HG02981 (cell line): ENCODE measurements around the gene ABTB1.
"Not testable (repeated sequence)": the region's sequence is repeated elsewhere in the genome, so short reads cannot be mapped to it uniquely, and the experiment has no call there.

Experiments used
- ATAC-seq: cut with Tn5 transposase; IDR thresholded peaks from one replicate; pipeline ENCODE4 v1.9.1; 2021; ENCODE audit warnings: mild to moderate bottlenecking, moderate library complexity; ENCODE audit not compliant: unreplicated experiment

The ABTB1 gene

DNA sequence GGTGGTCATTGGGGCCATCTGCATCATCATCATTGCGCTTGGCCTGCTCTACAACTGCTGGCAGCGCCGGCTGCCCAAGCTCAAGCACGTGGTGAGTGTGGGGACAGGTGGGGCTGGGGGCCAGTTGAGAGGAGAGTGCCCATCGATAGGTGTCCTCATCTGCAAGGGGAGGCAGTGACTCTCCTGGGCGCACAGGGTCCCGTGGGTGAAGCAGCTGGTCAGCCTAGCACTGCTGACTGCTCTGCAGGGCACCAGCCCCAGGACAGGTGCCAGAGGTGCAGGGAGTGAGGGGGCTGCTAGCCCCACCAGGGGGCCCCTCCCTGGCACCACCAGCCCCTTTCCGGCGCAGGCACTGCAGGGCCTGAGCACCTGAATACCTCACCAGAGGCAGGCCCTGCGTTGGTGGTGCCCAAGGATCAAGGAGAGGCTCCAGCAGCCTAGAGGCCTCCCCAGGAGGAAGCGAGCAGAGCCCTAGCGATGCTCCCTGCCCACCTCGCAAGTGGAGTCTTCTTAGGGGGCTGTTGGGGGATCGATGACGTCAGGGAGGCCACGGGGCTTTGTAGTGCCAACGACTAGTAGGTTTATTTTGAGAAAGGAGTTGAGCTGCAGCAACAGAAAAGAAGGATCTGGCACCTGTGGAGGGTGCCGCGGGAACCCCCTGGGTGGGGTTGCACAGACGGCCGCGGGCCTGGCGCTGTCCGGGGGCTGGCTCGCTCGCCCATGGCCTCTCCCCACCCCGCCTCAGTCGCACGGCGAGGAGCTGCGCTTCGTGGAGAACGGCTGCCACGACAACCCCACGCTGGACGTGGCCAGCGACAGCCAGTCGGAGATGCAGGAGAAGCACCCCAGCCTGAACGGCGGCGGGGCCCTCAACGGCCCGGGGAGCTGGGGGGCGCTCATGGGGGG, 976 bp upstream of the ABTB1 start:
- ATAC-seq, result peak; percentile 9

DNA sequence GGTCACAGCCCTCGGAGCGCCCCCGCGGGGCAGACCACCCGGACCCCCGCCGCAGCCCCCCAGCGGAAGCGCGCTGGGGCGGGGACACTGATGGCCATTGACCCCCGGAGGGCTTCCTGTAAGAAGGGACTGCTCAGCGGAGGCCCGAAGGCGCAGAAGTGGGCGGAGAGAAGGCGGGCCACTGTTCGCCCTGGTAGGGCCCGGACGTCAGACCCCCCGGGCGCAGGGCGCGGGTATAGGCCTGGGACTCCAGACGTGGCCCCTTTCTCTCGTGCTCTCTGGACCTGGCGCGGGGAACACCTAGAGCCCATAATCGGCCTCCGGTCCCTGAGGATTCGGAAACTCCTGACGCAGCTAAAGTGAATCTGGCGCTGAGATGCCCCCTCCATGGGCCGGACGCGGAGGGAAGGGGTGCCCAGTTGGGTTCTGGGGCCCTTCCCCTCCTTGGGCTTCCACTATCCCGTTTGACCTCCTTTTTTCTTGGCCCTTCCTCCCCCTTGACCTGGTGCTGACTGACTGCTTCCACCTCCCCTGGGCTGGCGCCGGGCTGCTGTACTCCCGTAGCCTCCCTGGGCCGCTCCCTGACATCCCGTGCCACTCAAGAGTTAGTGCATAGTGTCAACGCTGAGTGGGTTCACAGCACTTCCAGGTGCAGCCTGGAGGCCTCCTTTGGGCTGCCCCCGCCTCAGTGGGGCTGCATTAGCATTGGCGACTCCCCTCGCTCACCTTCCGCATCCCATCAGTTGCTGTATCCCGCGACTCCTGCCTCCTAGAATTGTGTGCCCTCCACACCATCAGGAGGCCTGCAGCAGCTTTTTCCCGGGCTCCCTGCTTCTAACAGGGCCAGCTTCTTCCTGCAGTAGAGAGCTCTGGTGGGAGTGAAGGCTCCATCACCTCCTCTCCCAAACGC, 694 bp downstream of the ABTB1 start:
- peak; percentile 38 for ATAC-seq

GRCh38 chr3:127674101-127674721, 1.5 kb downstream of the ABTB1 start:
- no peak for ATAC-seq

GRCh38 chr3:127674790-127675189, 2.0 kb downstream of the ABTB1 start:
- no peak for ATAC-seq

DNA sequence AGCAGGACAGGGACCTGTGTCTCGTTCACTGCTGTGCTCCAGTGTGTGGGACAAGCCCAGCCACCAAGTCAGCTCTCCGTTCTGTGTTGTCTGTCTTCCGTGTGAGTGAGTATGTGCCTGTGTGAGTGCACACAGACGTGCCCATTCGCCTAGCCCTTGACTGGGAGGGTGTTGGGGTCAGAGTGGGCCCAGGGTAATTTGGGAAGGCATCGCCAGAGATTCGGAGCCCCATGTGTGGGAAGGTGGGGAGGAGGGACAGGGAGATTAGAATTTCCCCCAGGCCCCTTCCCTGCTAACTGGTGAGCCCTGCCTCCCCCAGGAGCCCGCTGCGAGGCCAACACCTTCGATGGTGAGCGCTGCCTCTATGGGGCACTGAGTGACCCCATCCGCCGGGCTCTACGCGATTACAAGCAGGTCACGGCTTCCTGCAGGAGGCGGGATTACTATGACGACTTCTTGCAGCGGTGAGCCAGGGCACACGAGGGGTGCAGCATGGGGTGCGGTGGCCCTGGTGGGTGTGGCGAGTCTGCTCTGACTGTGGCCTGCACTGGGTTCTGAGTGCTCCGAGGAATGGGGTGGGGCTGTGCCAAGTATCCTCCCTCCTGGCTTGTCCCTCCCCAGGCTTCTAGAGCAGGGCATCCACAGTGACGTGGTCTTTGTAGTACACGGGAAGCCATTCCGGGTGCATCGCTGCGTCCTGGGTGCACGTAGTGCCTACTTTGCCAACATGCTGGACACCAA, 3.1 kb downstream of the ABTB1 start:
- ATAC-seq, result no peak

DNA sequence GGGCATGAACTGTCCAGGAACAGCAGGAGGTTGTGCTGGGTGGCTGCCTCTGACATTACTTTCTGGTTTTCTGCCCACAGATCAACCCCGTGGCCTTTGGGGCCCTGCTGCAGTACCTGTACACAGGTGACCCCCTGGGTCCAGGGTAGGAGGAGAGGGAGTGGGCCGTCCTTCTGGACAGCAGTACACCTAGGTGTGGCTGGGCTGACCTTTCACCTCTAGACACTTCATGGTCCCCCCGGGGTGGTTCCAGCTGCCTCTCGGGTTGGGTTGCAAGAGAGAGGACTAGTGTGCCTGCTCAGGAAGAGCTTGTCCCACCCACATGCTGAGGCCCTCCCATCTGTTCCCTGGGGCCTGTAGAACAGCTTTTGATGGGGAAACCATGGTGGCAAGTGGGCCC, 3.7 kb downstream of the ABTB1 start:
- ATAC-seq, result no peak

- no peak for ATAC-seq
These were observed 4.2 kb downstream of the ABTB1 start for GRCh38 chr3:127676921-127677351.

DNA sequence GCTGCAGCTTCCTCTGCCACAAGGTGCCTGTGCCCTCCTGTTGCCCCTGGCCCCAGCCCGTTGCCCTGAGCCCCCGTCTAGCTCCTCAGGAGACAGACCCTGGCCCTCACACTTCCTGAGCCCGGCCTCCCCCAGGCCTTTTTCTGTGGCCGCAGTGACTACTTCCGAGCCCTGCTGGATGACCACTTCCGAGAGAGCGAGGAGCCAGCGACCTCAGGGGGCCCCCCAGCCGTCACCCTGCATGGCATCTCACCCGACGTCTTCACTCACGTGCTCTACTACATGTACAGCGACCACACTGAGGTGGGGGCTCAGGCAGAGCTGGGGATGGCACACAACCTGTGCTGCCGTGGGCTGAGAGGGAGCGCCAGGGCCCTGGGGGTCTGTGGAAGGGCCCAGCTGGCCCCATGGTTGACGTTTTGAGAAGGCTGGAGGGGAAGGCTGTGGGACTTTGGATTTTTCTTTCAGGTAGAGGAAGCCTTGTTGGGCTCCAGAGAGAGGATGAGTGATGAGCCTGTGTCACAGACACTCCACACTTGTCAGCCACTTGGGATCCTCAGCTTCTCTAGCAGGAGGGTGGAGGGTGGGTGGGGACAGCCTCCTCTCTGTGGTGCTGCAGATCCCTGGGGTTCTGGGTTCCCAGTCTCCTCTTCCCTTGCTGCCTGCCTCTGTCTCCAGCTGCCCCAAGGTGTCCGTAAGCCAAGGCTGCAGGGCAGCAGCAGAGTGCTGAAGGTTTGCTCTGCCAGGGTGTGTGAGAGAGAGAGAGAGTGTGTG, 5.0 kb downstream of the ABTB1 start:
- ATAC-seq, result no peak

GRCh38 chr3:127678315-127678599, 5.5 kb downstream of the ABTB1 start:
- no peak for ATAC-seq

GRCh38 chr3:127678611-127679533, 6.1 kb downstream of the ABTB1 start:
- ATAC-seq, result no peak

GRCh38 chr3:127679534-127680145, 6.9 kb downstream of the ABTB1 start:
- no peak for ATAC-seq

DNA sequence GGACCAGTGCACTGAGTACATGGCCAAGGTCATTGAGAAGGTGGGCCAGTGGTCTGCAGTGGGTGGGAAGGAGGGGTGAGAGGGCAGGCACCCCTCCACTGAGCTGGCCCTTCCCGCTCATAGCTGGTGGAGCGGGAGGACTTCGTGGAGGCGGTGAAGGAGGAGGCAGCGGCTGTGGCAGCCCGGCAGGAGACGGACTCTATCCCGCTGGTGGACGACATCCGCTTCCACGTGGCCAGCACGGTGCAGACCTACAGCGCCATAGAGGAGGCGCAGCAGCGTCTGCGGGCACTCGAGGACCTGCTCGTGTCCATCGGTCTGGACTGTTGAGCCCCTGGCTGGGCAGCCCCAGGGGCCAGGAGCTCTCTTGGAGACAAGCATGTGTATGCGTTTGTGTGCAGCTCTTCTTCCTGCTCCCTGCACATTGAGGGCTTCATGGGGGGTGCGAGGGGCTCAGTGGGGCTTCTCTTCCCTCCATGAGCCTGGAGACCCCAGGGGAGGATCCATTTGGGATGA, 7.5 kb downstream of the ABTB1 start:
- no peak for ATAC-seq

- no peak for ATAC-seq
These were observed 8.1 kb downstream of the ABTB1 start for GRCh38 chr3:127680798-127681221.

- ATAC-seq, result not testable (repeated sequence)
These were observed 9.4 kb downstream of the ABTB1 start for GRCh38 chr3:127682175-127682554.

DNA sequence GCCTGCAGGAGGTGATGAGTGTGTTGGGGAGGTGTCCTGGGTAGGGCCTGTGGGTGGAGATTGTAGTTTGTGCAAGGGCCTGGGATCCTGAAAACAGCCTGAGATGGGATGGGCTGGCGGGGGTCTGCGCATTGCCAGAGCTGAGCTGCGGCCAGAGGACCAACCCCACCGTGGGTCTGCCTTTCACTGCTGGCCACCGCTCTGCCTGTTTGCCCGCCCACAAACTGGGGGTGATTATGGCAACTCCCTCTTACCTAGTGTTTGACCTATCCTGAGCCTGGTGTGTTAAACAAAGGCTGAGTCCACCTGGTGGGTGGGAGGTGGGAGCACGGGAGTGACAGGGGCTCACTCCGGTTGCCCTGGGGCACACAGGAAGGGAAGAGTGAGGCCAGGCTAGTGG, 9.8 kb downstream of the ABTB1 start:
- no peak for ATAC-seq

- ATAC-seq, result no peak
These were observed 12.3 kb downstream of the ABTB1 start for GRCh38 chr3:127684871-127685707.

- no peak for ATAC-seq
These were observed 13.2 kb downstream of the ABTB1 start for GRCh38 chr3:127685708-127686511.
